ENCODE measurements around the gene ABHD4. TPM values are rescaled to one million over a fixed set of nuclear protein-coding genes. Genes with fewer than 3 reads are reported as not detected.
"Not testable (repeated sequence)": the region's sequence is repeated elsewhere in the genome, so short reads cannot be mapped to it uniquely, and the experiment has no call there.

Gene ABHD4
- total RNA-seq, 4 donors from 2014 or later: 28.1 to 51.4 (median 42.8) TPM

DNA sequence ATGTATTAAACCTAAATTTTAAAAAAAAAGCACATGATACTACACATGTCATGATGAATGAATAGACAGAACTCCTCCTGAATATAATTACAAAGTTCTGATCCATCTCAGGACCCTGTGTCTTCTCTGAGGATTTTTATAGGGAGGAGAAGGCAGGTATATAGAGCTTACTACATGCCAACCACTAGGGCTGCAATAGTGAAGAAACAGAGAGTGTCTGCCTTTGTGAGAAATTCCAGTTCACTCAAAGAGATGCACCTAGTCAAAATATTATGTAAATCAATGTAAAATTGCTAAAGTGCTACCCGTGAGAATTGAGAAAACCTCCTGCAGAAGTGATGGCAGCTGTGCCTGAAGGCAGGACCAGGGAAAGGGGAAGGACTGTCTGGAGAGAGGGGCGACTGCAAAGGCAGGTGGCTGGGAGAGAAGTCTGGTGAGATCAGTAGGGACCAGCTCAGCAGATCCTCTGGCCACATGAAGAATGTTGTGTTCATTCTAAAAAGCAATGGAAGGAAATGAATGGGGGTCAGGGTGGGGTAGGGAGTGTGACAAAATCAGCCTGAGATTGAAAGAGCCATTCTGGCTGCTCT, 15.1 kb downstream of the ABHD4 start:
- DNase-seq: no peak
- Histone ChIP-seq H3K27me3 (no peaks in the 10 kb centered on the region), H3K4me1 (no peaks in the 10 kb centered on the region), H3K36me3 (peaks cover 0 to 38% (median 0%) of the 10 kb centered on the region in 3 donors), H3K27ac (no peak overlapping the region), H3K9me3 (no peaks in the 10 kb centered on the region), H3K4me3 (no peak overlapping the region)
- no peak for TF ChIP-seq POLR2A (IDR thresholded peaks at IDR 0.05)

DNA sequence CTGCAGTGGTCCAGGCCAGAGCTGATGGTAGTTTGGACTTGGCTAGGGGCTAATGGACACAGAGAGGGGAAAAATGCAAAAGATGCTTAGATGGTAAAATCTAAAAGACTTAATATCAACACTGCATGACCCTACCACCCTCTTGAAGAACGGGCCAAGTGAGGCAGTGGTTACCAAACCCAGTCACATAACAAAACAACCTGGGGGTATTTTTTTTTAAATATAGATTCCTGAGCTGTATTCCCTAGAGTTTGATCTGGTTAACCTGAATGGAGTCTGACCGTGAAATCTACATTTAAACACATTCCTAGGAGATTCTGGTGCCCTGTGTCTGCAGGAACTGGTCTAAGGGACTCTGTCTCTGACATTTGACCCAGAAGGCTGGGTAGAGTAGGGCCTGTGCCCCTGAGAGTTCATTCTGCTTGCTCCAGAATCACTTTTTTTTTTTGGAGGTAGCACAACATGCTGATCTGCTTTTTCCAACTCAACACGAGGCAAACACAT, 15.7 kb downstream of the ABHD4 start:
- Histone ChIP-seq H3K9me3 (no peaks in the 10 kb centered on the region), H3K4me1 (no peaks in the 10 kb centered on the region), H3K27me3 (no peaks in the 10 kb centered on the region), H3K36me3 (peaks cover 0 to 33% (median 0%) of the 10 kb centered on the region in 3 donors), H3K27ac (no peak overlapping the region), H3K4me3 (no peak overlapping the region)
- no peak for TF ChIP-seq POLR2A (IDR thresholded peaks at IDR 0.05)
- TF ChIP-seq, protein P1, sequence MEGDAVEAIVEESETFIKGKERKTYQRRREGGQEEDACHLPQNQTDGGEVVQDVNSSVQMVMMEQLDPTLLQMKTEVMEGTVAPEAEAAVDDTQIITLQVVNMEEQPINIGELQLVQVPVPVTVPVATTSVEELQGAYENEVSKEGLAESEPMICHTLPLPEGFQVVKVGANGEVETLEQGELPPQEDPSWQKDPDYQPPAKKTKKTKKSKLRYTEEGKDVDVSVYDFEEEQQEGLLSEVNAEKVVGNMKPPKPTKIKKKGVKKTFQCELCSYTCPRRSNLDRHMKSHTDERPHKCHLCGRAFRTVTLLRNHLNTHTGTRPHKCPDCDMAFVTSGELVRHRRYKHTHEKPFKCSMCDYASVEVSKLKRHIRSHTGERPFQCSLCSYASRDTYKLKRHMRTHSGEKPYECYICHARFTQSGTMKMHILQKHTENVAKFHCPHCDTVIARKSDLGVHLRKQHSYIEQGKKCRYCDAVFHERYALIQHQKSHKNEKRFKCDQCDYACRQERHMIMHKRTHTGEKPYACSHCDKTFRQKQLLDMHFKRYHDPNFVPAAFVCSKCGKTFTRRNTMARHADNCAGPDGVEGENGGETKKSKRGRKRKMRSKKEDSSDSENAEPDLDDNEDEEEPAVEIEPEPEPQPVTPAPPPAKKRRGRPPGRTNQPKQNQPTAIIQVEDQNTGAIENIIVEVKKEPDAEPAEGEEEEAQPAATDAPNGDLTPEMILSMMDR (IDR thresholded peaks at IDR 0.05): no peak
- DNase-seq: no peak

DNA sequence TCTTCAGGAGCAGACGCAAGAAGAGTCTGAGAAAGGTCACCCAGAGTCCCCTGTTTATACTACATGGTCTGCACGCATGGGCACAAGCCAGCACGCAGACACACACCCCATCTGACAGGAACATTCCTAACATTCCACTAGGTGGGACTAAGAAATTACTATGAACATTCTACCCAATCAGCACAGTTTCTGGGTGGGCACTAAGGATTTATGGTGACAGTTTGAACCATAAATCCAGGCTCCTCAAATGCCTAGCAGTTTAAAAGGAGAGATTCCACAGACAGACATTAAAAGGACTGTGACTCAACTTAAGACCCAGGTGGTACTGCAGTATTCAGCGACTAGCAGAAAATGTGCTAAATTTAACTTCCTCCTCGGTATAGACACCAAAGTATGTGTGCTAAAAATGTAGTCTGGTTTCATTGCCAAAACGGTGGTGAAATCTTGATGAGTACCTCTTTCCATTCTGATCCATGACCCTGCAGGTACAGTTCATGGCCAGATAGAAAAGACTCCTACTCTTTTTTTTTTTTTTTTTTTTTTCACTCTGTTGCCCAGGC, 16.2 kb downstream of the ABHD4 start:
- no peak for DNase-seq
- peaks cover 0 to 27% (median 0%) of the 10 kb centered on the region in 3 donors for H3K36me3 ChIP-seq
- H3K4me3 ChIP-seq: no peak overlapping the region
- no peaks in the 10 kb centered on the region for H3K9me3 ChIP-seq
- no peak overlapping the region for H3K27ac ChIP-seq
- TF ChIP-seq, protein P1 (IDR thresholded peaks at IDR 0.05): no peak
- no peak for TF ChIP-seq POLR2A (IDR thresholded peaks at IDR 0.05)
- no peaks in the 10 kb centered on the region for H3K4me1 ChIP-seq
- H3K27me3 ChIP-seq: no peaks in the 10 kb centered on the region

DNA sequence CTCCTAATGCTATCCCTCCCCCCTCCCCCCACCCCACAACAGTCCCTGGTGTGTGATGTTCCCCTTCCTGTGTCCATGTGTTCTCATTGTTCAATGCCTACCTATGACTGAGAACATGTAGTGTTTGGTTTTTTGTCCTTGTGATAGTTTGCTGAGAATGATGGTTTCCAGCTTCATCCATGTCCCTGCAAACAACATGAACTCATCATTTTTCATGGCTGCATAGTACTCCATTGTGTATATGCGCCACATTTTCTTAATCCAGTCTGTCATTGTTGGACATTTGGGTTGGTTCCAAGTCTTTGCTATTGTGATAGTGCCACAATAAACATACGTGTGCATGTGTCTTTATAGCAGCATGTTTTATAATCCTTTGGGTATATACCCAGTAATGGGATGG, 17.7 kb downstream of the ABHD4 start:
- not testable (repeated sequence) for DNase-seq, H3K4me3 ChIP-seq, H3K9me3 ChIP-seq, H3K27ac ChIP-seq, H3K4me1 ChIP-seq, H3K27me3 ChIP-seq
- peaks cover 0 to 13% (median 0%) of the 10 kb centered on the region in 3 donors for H3K36me3 ChIP-seq

DNA sequence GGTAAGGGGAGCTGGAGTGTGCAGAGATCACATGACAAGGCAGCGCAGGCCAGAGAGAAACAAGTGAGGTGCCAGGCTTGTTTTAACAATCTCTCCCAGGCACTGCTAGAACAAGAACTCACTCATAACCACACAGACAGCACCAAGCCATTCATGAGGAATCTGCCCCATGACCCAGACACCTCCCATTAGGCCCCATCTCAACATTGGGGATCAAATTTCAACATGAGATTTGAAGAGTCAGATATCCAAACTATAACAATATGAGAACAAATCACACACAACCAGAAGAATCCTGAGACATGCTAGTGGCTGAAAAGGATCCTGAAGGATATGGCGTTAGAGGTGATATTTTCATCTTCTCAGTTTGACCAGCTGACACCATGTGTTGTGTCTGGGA, 24.2 kb downstream of the ABHD4 start:
- Histone ChIP-seq H3K4me1 (peaks cover 0 to under 1% (median 0%) of the 10 kb centered on the region in 4 donors), H3K36me3 (no peaks in the 10 kb centered on the region), H3K9me3 (no peaks in the 10 kb centered on the region), H3K27me3 (no peaks in the 10 kb centered on the region), H3K4me3 (no peak overlapping the region), H3K27ac (no peak overlapping the region)
- DNase-seq: no peak
- TF ChIP-seq, protein P1 (IDR thresholded peaks at IDR 0.05): no peak
- no peak for TF ChIP-seq POLR2A (IDR thresholded peaks at IDR 0.05)

DNA sequence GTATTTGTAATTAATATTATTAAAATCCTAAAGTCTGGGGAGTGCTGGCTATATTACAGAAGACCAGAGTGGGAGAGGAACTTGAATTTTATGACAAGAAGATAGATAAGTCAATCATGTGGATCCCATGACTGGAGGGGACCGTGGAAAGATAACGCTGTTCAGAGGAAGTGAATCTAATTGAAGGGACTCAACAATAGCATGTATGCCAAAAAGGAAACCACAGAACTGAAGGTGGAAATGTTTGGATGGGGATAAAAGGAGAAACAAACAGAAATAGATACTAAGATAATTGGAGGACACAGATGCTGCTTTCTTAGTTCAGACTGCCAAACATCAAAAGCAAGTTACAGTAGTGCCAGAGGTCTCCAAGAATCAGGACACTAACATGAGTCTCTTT, 24.9 kb downstream of the ABHD4 start:
- Histone ChIP-seq H3K27ac (no peak overlapping the region), H3K36me3 (no peaks in the 10 kb centered on the region), H3K9me3 (no peaks in the 10 kb centered on the region), H3K4me1 (peaks cover 0 to 5% (median under 1%) of the 10 kb centered on the region in 4 donors), H3K27me3 (no peaks in the 10 kb centered on the region), H3K4me3 (no peak overlapping the region)
- DNase-seq: no peak
- TF ChIP-seq POLR2A (IDR thresholded peaks at IDR 0.05): no peak
- TF ChIP-seq, protein P1 (IDR thresholded peaks at IDR 0.05): no peak

All from Peyer's patch (tissue), 4 donors.